CD4-positive, alpha-beta memory T cell (primary cell): Measurements from ENCODE around the gene TACC3. TPM values are rescaled to one million over a fixed set of nuclear protein-coding genes. Genes with fewer than 3 reads are reported as not detected.

Experiments
- CTCF ChIA-PET: fragments of 350-600 bp; sonication (Branson Sonifier 250); formaldehyde crosslinking; loops from one replicate; lab custom pipeline; 2021; ENCODE audit warnings: inconsistent platforms; ENCODE audit not compliant: partially characterized antibody; lab: Charles Lee
- POLR2A ChIA-PET: fragments of 350-600 bp; sonication (Branson Sonifier 250); formaldehyde crosslinking; loops from one replicate; lab custom pipeline; 2021; ENCODE audit not compliant: partially characterized antibody; lab: Charles Lee
- DNase-seq, 5 donors: peaks; one replicate each; pipeline versions ENCODE4 v3.0.0 to v3.0.0-alpha.2; 2020 to 2022; ENCODE audit warnings: mixed read lengths in 1 of 5
- H3K27ac ChIP-seq: one replicate; pipeline ENCODE4 v1.7.0; 2013; ENCODE audit warnings: low read depth, low read length
- H3K27me3 ChIP-seq: 2 replicates; pipeline ENCODE4 v1.7.0; 2013; ENCODE audit warnings: mild to moderate bottlenecking, low read length, moderate library complexity; ENCODE audit not compliant: insufficient read depth
- H3K36me3 ChIP-seq: 2 replicates; pipeline ENCODE4 v1.7.0; 2013; ENCODE audit warnings: mild to moderate bottlenecking, low read length, moderate library complexity; ENCODE audit not compliant: insufficient read depth
- H3K4me1 ChIP-seq: 2 replicates; pipeline ENCODE4 v1.7.0; 2013; ENCODE audit warnings: mild to moderate bottlenecking, low read length, moderate library complexity; ENCODE audit not compliant: insufficient read depth
- H3K4me3 ChIP-seq, 2 donors: one replicate each; pipeline ENCODE4 v1.7.0; 2013; ENCODE audit warnings: low read length in 2 of 2, mild to moderate bottlenecking in 1 of 2
- H3K9me3 ChIP-seq, 2 donors: one replicate each; pipeline ENCODE4 v1.7.0; 2013; ENCODE audit warnings: low read length in 2 of 2, control low read depth in 1 of 2; ENCODE audit not compliant: control insufficient read depth in 1 of 2
- H3K27ac Mint-ChIP-seq, 7 donors: one replicate each; pipeline ENCODE4 v1.8.0; 2020 to 2021; ENCODE audit warnings: mixed read lengths in 7 of 7, mild to moderate bottlenecking in 6 of 7, inconsistent platforms in 3 of 7, moderate library complexity in 3 of 7
- H3K27me3 Mint-ChIP-seq, 2 donors: one replicate each; pipeline ENCODE4 v1.8.0; 2020 to 2021; ENCODE audit warnings: mixed read lengths in 2 of 2
- H3K36me3 Mint-ChIP-seq, 2 donors: one replicate each; pipeline ENCODE4 v1.8.0; 2020 to 2021; ENCODE audit warnings: mixed read lengths in 2 of 2, inconsistent platforms in 1 of 2, mild to moderate bottlenecking in 1 of 2
- H3K4me1 Mint-ChIP-seq, 4 donors: one replicate each; pipeline ENCODE4 v1.8.0; 2020 to 2021; ENCODE audit warnings: mixed read lengths in 4 of 4, mild to moderate bottlenecking in 1 of 4
- H3K4me3 Mint-ChIP-seq, 8 donors: one replicate each; pipeline ENCODE4 v1.8.0; 2020 to 2021; ENCODE audit warnings: mixed read lengths in 8 of 8, mild to moderate bottlenecking in 7 of 8, moderate library complexity in 6 of 8, inconsistent platforms in 3 of 8
- H3K9me3 Mint-ChIP-seq, 8 donors: one replicate each; pipeline ENCODE4 v1.8.0; 2020 to 2021; ENCODE audit warnings: mixed read lengths in 8 of 8, mild to moderate bottlenecking in 5 of 8, inconsistent platforms in 3 of 8, moderate library complexity in 1 of 8
- intact Hi-C: fragments of 100-400 bp; cut with micrococcal nuclease; formaldehyde crosslinking; loops from one replicate; pipeline ENCODE4 v1.15.1; 2023
- polyA plus RNA-seq, 2 donors: library from polyadenylated mRNA; unstranded; fragments of 300-500 nt; fragmentation: Illumina TruSeq; gene quantifications; one replicate each; pipeline ENCODE4 v1.2.3, GENCODE V29; 2021
- total RNA-seq, 2 experiments: library from RNA; stranded (reverse); gene quantifications; one replicate each; pipeline ENCODE4 v1.2.3, GENCODE V29; 2021

The TACC3 gene
- total and polyA plus RNA-seq, 4 experiments from 2014 or later: 37.3 to 136 (median 97.7) TPM

DNA sequence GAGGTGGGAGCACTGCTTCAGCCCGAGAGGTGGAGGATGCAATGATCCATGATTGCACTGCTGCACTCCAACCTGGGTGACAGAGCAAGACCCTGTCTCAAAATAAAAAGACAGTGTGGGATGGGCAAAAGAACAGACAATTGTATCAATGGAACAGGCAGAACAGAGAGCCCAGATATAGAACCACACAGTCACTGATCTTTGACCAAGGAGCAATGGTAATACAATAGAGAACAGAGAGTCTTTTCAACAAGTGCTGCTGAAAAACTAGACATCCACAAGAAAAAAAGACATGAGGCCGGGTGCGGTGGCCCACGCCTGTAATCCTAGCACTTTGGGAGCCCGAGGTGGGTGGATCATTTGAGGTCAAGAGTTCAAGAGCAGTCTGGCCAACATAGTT, 43.1 kb upstream of the TACC3 start:
- intact Hi-C loops: no loop called here
- POLR2A ChIA-PET: no interaction called here

DNA sequence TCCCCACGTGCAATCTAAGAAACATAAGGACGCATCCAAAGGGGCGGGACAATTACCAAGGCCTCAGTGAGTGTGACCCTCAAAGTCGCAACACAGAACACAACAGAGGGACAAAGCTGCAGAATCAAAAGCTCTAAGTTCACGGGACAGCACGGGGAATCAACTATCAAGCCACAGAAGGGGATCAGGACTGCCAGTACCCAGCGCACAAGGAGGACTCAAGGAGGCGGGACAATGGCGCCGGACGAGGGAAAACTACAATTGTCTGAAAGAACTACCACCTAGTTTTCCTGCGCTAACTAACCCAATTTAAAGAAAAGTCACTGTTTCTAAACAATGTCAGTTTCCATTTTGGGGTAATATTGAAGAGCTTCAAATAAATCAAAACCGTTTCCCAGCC, 38.5 kb upstream of the TACC3 start:
- Histone ChIP-seq H3K4me3 (peak overlapping the region; percentile 52 to 58), H3K27me3 (no peaks in the 10 kb centered on the region), H3K9me3 (no peaks in the 10 kb centered on the region), H3K4me1 (peaks cover 7% of the 10 kb centered on the region), H3K36me3 (no peaks in the 10 kb centered on the region), H3K27ac (peak overlapping the region; percentile 52)
- CTCF ChIA-PET: interaction anchor here (1.1 to 2.3 kb wide), 2 partner anchors 11 to 44 kb away, joined by 4 to 12 read pairs; no protein-coding TSS in a partner anchor
- POLR2A ChIA-PET: interaction anchor here (1.0 to 2.1 kb wide), 6 partner anchors 9 to 188 kb away, joined by 3 to 7 read pairs (median 5); partner anchors contain the start of genes NSD2 and TMEM129
- H3K27me3 Mint-ChIP-seq: no peaks in the 10 kb centered on the region
- intact Hi-C loops: loop anchor here (1.0 to 5.0 kb wide), 2 partner anchors 10 to 901 kb away; no protein-coding TSS in a partner anchor
- H3K4me1 Mint-ChIP-seq: peaks cover 9 to 16% (median 11%) of the 10 kb centered on the region in 4 donors
- no peaks in the 10 kb centered on the region for H3K36me3 Mint-ChIP-seq
- no peaks in the 10 kb centered on the region for H3K9me3 Mint-ChIP-seq
- H3K4me3 Mint-ChIP-seq: peak overlapping the region; percentile 88 to 93 (median 91)
- peak overlapping the region; percentile 89 to 96 (median 95) for H3K27ac Mint-ChIP-seq
- no peak for DNase-seq

More for the DNA sequence above, 43.1 kb upstream of the TACC3 start:
- H3K9me3 Mint-ChIP-seq: no peaks in the 10 kb centered on the region
- no peak overlapping the region for H3K4me3 Mint-ChIP-seq
- Histone ChIP-seq H3K36me3 (no peaks in the 10 kb centered on the region), H3K27me3 (no peaks in the 10 kb centered on the region), H3K4me3 (no peak overlapping the region), H3K9me3 (no peaks in the 10 kb centered on the region), H3K4me1 (peaks cover 3% of the 10 kb centered on the region), H3K27ac (no peak overlapping the region)
- H3K27me3 Mint-ChIP-seq: no peaks in the 10 kb centered on the region
- peak overlapping the region in 1 of 7 donors; percentile 11 for H3K27ac Mint-ChIP-seq
- no peaks in the 10 kb centered on the region for H3K36me3 Mint-ChIP-seq
- no peak for DNase-seq
- peaks cover 6 to 12% (median 7%) of the 10 kb centered on the region in 4 donors for H3K4me1 Mint-ChIP-seq
- CTCF ChIA-PET: interaction anchor here (1.7 kb wide), 1 partner anchor 15 kb away, joined by 5 read pairs; no protein-coding TSS in a partner anchor

DNA sequence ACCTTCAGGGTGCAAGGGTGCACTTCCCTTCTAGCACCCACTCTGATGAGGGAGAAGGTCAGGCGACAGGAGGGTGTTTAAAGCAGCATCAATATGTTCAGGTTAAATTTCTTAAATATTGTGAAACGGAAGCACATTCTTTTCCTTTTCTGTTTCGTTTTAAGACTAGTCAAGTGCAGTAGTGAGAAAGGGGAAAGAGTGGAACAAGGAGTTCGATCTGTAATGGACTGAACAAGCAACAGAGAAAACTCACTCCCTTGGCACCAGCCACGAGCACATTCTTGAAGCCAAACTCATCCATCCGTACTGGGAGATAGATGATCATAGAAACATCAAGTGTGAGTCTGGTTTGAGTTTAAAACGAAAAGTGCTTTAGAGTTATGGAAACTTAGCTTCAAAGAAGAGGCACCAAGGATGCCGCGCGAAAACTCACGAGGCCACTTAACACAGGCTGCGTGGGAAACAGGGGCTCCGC, 38.0 kb upstream of the TACC3 start:
- no peaks in the 10 kb centered on the region for H3K27me3 ChIP-seq
- H3K36me3 ChIP-seq: no peaks in the 10 kb centered on the region
- intact Hi-C loops: loop anchor here (1.0 to 5.0 kb wide), 2 partner anchors 10 to 901 kb away; no protein-coding TSS in a partner anchor
- H3K4me3 ChIP-seq: peak overlapping the region; percentile 52 to 58
- Mint-ChIP-seq H3K9me3 (no peaks in the 10 kb centered on the region), H3K27me3 (no peaks in the 10 kb centered on the region), H3K4me1 (peaks cover 9 to 16% (median 11%) of the 10 kb centered on the region in 4 donors), H3K27ac (peak overlapping the region; percentile 89 to 96 (median 95)), H3K36me3 (no peaks in the 10 kb centered on the region), H3K4me3 (peak overlapping the region; percentile 88 to 93 (median 91))
- ChIA-PET CTCF (interaction anchor here (1.1 to 2.3 kb wide), 2 partner anchors 10 to 43 kb away, joined by 4 to 12 read pairs; no protein-coding TSS in a partner anchor), POLR2A (interaction anchor here (1.0 to 2.1 kb wide), 6 partner anchors 10 to 188 kb away, joined by 3 to 7 read pairs (median 5); partner anchors contain the start of genes NSD2 and TMEM129)
- peaks cover 7% of the 10 kb centered on the region for H3K4me1 ChIP-seq
- no peaks in the 10 kb centered on the region for H3K9me3 ChIP-seq
- DNase-seq: peak in 3 of 5 donors; percentile 6 to 44 (median 6)
- H3K27ac ChIP-seq: peak overlapping the region; percentile 52

DNA sequence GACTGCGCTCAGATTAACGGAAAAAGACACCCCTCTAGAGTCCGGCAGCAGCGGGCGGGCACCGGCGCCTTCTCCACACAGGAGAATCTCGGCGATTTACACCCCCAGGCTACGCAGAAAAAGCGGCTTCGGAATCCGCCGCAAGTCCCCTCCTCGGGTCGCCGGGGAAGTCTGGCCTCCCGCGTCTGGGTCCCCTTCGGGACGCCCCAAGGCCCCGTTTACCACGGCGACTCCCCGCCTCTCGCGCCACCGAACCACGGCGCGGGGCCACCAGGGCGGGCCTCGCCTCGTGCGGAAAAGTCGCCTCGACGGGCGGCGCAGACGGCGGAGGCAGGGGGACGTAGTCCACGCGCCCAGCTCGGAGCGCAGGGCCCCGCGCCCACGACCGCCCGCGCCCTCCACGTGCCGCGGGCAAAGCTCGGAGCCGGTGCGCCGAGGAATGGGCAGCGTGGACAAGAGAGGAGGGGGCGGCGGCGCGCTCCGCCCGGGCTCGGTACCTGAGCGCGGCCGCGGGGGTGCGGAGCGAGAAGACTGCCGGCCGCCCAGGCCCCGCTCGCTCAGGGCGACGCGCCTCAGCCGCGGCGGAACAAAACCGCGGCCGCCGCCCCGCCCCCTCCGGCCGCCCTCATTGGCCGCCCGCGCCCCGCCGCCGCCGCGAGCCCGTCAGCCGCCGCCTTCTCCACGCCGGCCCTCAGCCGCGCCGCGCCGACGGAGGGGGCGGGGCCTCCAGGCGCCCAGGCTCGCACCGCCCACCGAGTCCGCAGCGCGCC, 37.4 kb upstream of the TACC3 start, which contains the start of gene FAM53A:
TSS of gene FAM53A (minus strand) at position 578 of the 770 bp plus-strand sequence. CDS start 15,572 bp downstream, outside the sequence.
- H3K36me3 Mint-ChIP-seq: peaks cover 0 to under 1% of the 10 kb centered on the region in 2 donors
- H3K9me3 Mint-ChIP-seq: no peaks in the 10 kb centered on the region
- no peaks in the 10 kb centered on the region for H3K27me3 ChIP-seq
- no peaks in the 10 kb centered on the region for H3K9me3 ChIP-seq
- CTCF ChIA-PET: interaction anchor here (2.3 kb wide), 1 partner anchor 9 kb away, joined by 12 read pairs; no protein-coding TSS in a partner anchor
- H3K4me1 ChIP-seq: peaks cover 7% of the 10 kb centered on the region
- H3K4me3 Mint-ChIP-seq: peak within 1 kb of the TSS; percentile 88 to 93 (median 91)
- no peaks in the 10 kb centered on the region for H3K27me3 Mint-ChIP-seq
- intact Hi-C loops: loop anchor here (1.0 to 5.0 kb wide), 6 partner anchors 9 to 902 kb away; partner anchors contain the start of genes LETM1, SLBP, TACC3 and TMEM129
- peak within 1 kb of the TSS; percentile 89 to 96 (median 95) for H3K27ac Mint-ChIP-seq
- H3K4me3 ChIP-seq: peak within 1 kb of the TSS; percentile 52 to 58
- no peaks in the 10 kb centered on the region for H3K36me3 ChIP-seq
- POLR2A ChIA-PET: interaction anchor here (1.0 to 2.1 kb wide), 6 partner anchors 9 to 187 kb away, joined by 3 to 7 read pairs (median 5); partner anchors contain the start of genes NSD2 and TMEM129
- DNase-seq: peak; percentile 57 to 92 (median 90)
- H3K4me1 Mint-ChIP-seq: peaks cover 9 to 16% (median 11%) of the 10 kb centered on the region in 4 donors
- H3K27ac ChIP-seq: peak within 1 kb of the TSS; percentile 52

DNA sequence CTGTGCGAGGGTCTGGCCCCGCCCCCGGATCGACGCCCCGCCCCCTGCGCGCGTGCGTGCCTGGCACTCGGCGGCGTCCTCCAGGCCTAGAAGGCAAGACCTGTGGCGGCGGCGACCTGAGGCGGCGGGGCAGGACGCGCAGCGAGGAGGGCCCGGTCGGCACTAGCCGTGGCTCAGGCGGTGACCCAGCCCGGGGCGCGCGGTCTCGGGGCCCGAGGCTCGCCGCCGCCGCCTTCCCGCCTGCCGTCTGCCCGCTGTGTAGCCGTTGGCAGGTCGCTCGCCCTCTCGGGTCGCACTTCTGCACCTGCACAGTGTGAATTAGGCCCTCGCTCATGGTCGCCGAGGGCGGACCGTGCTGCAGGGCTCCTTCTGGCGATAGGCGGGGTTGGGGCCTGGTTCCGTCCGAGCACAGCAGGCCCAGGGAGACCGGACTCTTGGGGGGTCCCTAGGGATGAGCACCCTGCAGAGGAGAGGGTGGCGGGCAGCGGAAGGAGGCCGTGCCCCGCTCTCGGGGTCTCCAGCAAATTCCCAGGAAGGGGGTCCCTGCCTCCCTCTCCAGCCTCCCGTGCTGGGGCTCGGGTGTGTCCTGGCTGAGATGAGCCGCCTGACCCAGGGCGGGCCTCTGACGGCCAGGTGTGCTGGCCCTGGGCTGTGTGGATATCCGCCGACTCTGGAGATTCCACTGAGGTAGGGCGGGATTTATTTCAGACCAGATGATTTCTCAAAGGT, 36.7 kb upstream of the TACC3 start:
- Histone ChIP-seq H3K27me3 (no peaks in the 10 kb centered on the region), H3K36me3 (no peaks in the 10 kb centered on the region), H3K4me3 (no peak overlapping the region), H3K4me1 (peaks cover 7% of the 10 kb centered on the region), H3K27ac (no peak overlapping the region), H3K9me3 (no peaks in the 10 kb centered on the region)
- Mint-ChIP-seq H3K4me3 (peak overlapping the region; percentile 17 to 71 (median 56)), H3K9me3 (no peaks in the 10 kb centered on the region), H3K4me1 (peaks cover 10 to 16% (median 11%) of the 10 kb centered on the region in 4 donors), H3K36me3 (peaks cover 0 to 2% of the 10 kb centered on the region in 2 donors), H3K27me3 (no peaks in the 10 kb centered on the region), H3K27ac (peak overlapping the region in 1 of 7 donors; percentile 77)
- POLR2A ChIA-PET: interaction anchor here (1.5 to 2.1 kb wide), 4 partner anchors 9 to 186 kb away, joined by 4 to 7 read pairs (median 6); partner anchors contain the start of genes NSD2 and TMEM129
- peak in 2 of 5 donors; percentile 5 to 86 for DNase-seq
- CTCF ChIA-PET: no interaction called here
- intact Hi-C loops: loop anchor here (1.0 to 5.0 kb wide), 5 partner anchors 28 to 902 kb away; partner anchors contain the start of genes LETM1, SLBP, TACC3 and TMEM129
